RPMI8226 (cell line): ENCODE data around the gene DISC1.
"Not testable (repeated sequence)": the region's sequence is repeated elsewhere in the genome, so short reads cannot be mapped to it uniquely, and the experiment has no call there.

Experiments
- DNase-seq: peaks from one replicate; pipeline ENCODE4 v3.0.0-alpha.2; 2015

The DISC1 gene

DNA sequence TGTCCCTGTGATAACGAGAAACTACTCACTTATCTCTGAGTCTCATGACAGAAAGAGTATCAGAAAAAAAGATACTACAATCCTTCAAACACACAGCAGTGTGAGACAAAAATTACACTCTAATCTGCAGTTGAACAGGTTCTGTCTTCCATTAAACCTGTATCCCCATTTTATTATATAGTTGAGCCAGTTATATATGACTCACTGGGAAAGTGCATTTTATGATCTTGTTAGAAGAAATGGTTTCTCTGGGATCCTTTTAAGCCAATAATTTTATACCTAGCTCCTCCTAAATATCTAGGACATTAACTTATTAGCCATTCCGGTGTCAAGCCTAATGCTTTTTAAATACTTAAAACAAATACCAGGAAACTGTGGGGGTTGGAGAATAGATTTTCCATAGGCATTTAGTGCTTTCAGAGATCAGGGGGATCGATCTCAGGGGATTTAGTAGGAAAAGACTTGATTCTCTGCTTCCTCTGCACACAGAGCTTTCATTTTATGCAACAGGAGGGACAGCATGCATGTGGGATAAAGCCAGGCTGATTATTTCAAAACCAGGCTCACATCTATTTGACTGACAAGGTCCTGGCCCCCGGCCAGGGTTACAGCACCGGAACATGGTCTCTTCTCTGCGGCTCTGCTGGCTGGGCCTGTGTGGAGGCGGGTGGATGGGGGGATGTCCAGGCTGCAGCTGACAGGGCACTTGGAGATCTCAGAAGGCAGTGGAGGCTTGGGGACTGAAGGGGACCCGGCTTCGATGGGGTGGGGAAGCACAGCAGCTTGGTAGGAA is 310.6 kb downstream of the DISC1 start:
- DNase-seq = peak; percentile 15

DNA sequence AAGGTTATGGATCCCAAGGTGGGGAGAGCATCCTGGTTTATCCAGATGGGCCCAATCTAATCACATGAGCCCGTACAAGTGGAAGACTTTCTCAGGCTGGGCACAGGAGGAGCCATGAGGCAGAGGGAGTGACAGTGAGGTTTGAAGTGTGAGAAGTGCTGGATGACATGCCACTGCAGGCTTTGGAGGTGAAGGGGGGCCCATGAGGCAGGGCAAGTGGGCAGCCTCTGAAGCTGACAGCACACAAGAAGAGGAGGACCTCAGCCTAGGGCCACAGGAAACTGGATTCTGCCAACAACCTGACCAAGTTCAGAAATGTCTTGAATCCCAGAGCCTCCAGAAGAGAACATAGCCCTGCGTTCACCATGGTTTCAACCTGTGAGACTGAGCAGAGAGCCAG is 311.6 kb downstream of the DISC1 start:
- DNase-seq = no peak

DNA sequence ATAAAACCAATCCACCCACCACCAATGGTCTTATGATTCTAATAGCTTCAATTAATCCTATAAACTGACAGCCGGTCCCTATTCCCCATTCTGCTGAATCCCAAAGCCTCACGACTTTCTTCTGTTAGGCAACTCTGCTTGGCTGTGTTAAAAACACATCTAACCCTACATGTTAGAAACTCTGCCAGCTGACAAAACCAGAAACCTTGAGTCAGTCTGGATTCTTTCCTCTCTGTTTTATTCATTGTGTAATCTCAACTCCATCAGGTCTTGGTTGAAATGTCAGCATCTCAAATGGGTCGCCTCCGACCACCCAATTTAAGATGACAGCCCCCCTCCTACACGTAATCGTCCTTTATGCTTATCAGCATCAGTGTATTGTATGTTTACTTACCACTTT is 312.1 kb downstream of the DISC1 start:
- DNase-seq = no peak

DNA sequence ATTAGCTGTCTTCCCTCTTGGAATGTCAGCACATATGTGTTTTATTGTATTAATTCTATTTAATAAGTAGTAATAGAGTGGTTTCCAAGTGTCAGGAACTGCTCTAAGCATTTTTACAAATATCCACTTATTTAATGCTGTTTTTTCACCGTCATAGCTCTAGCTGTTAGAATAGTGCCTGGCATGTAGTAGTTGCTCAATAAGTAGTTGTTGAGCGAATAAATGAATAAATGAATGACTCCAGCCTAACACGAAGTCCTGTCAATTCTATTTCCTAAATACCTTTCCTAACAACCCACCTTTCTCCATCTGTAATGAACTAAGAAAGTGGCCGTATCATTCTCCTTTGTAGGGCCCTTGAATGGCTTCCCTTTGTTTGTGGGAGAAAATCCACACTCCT is 312.5 kb downstream of the DISC1 start:
- no peak for DNase-seq

DNA sequence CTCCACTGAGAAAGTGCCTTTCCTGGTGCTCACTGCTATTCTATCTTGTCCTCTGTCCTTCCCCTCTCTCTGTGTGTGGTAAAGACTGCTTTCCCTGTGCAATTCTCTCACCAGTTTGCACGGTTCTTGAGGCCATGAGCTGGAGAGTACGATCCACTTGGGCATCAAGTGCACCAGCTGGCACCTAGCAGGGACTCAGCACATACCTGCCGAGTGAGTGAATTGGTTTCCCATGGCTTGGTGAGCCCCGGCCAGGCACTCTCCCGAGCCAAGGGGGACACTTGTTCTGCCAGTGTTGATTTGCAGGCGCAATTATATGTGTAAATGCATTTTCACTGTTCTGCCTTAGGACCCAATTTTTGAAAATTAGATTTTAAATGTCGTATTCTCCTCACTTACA is 313.5 kb downstream of the DISC1 start:
- no peak for DNase-seq

DNA sequence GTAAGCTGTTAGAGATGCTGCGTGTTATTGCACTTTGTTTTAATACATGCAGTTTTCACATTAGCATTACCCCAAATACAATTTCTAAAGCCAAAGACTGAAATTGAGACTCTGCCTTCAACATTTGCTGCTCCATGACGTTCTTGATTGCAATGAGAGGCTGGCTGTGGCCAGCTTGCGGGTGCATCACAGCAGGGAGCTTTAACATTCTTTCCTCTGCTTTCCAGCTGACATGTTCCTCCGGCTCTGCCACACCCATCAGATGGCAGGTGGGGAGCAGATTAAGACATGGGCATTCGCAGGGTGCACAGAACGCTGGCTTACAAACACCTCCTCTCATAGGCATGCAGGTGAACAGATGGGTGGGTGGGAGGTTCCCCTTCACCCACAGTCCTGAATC is 314.1 kb downstream of the DISC1 start:
- no peak for DNase-seq

DNA sequence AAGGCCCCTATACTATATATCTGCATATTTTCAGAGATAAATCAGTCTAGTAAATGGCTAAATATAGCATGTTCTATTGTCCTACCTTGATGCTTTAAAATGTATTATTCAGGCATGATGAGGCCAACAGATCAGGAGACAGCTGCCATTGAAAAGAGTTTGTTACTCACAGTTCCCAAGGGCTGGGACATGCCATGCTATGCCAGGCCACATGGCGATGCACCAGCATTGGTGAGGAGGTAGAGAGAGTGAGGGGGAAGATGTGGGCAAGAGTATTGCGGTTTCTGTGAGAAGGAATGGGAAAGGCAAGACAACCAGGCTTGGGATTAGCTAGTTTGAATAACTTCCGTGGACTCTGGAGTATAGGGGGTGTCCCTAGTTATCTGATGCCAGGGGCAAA is 316.5 kb downstream of the DISC1 start:
- DNase-seq = no peak

DNA sequence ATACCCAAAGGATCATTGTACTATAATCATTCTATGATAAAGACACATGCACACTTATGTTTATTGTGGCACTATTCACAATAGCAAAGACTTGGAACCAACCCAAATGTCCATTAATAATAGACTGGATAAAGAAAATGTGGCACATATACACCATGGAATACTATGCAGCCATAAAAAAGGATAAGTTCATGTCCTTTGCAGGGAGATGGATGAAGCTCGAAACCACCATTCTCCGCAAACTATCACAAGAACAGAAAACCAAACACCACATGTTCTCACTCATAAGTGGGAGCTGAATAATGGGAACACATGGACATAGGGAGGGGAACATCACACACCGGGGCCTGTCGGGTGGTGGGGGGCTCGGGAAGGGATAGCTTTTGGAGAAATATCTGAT is 321.5 kb downstream of the DISC1 start:
- not testable (repeated sequence) for DNase-seq

DNA sequence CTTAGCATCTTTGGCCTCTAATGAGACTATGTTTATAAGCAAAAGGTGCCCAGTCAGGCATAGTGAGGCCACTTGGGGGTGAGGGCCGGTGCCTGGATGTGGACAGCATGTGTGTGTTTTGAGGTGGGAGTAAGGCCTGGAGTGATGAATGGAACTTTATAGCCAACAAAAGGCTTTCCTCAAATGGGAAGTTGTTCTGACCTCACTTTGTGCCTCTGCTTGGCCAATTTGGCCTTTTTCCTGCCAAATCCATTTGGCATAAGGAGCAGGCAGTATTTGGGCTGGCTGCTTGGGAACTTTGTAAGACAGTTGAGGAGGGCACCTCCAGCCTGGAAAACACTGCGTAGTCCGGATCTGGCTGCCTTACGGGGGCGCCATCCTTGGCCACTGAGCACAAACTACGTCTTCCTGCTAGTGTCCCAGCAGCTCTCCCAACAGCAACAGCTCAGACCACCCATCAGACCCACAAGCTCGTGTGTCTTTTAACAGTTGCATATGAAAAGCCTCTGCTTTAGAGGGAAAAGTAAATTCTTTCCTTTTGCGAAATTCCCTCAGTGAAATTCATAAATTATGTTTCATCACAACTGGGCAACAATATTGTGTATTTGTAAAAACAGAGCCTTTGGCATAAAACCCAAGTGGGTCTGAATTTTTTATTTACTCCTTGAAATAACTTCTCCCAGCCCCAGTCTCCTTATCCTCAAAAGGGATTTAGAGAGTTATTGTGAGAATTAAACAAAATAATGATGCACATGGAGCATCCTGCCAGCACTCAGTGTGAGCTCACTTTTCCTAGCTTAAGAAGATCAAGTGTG is 322.9 kb downstream of the DISC1 start:
- no peak for DNase-seq

DNA sequence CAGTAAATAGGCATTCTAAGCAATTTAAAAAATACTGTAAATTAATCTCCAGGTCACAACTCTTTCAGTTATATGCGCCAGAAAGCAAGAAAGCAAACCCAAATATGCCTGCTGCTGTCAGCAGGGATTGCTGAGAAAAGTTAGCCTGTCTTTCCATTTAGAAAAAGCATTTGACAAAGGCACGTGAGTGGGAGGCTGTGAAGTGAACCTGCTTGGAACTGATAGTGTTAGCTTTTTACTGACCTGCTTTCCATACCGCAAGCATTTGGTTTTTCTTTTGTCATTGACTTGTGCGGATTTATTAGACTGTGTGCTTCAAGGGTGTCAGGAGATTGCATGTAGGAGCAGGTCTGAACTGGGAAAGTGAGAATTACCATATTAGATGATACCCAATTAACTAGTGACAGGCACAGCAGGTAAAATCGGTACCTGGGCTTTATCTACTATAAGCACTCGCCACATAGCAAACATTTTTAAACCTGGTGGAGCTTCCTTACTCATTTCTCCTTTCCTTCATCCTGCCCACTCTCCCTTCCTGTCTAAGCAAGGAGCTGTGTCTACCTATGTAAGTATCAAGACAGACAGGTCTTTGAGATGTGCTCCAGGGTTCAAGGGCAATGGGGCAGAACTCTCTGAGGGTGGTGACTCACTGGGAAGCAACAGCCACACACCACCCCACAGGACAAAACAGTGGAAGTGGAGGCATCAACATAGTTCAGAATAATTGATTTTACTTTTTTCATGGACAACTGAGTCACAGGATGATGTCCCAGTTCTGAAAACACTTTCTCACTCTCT is 323.9 kb downstream of the DISC1 start:
- no peak for DNase-seq

DNA sequence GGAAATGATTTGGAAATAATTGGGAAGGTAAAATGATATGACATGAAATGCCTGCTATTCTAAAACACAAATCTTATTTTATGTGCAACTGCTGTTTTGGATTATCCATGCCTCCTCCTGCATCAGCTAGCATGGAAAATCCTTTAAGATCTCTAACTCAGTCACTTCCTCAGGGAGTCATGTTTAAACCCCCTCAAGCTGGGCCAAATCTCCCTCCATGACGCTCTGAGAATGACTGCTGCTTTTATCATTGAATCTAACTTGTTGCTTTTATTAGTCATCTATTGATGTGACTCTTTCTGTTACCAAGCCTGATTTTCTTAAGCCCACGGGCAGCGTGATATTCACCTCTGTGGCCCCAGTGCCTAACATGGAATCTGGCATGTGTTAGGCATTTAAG is 324.8 kb downstream of the DISC1 start:
- no peak for DNase-seq

DNA sequence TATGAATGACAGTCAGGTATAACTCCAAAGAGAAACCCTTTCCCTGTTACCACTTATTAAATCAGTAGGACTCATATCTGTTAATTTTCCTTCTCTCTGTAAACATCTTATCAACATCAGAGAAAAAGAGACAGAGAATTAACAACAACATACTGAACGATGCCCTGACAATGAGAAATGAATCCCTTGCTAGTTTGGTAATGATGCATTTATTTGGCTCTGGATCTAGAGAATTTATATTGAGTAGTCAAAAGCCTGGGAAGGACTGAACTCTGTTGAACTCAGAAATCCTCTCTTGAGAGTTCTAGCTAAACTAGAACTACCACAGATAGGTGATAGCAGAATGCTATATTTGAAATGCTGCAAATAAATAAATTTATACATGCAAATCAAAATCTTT is 325.6 kb downstream of the DISC1 start:
- no peak for DNase-seq

DNA sequence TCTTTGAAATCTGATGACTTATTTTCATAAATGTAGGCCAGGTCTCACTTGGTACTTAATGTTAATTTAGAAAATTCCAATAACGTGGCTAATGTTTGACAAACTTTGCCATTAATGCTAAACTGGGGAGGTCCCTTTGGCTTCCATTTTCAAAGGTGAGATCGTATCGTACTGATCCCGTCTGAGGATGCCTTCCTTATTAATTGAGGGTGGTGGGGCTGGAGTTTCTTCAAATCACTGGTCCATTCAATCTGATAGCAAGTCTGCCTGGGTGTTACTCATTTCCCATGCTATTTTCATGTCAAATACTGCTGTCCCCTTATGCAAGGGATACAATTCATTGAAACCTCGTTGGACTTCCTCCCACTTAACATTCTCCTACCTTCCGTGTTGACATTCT is 327.1 kb downstream of the DISC1 start:
- no peak for DNase-seq

DNA sequence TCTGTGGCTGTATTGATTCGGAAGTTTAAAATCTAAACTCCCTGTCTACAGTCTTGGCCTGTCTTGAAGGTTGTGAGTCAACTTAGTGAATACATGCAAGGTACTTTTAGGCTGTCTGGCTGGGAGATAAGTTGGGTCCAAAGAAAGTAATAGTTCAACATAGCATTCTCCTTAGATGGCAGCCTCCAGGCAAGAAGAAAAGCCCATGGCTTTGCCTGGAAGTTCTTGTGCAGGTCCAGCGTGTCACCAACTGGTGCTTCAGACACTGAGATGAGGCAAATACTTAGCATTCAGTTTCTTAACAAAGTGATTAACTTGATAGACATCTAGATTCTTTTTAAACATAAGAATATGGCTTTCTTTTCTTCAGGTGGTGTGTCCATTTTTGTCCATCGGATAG is 328.2 kb downstream of the DISC1 start:
- no peak for DNase-seq

DNA sequence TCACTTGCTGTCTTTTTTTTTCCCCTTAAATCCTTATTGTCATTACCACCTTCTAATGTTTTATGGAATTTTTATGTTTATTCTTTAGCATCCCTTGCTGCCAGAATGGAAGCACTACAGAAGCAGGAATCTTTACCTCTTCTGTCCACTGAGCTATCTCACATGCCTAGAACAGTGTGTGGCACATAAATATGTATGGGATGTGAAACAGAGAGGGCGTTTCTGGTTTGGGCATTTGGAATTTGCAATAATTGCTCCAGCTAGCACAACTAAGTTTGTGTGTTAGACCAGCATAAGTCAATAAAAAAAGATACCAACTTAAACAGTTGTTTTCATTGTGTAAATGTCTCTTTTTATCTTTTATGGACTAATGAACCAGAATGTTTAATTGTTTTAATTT is 330.8 kb downstream of the DISC1 start:
- DNase-seq = no peak

DNA sequence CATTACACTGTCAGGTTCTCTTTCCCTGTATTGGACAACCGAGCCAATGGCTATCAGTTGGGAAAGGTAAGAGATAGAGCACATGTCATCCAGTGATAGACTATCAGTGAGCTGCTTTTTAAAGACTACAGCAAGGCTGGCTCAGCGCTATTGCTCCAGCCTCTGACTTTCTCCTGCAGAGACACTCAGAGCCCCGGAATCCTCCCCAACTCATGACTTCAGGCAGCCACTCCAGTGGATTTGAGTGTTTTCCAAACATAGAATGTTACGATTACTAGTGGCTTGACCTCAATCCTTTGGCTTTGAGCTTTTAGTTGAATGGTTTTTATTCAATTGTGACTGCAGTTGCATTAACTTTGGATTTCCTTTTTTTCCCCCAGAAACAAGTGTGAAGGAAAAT is 331.9 kb downstream of the DISC1 start:
- no peak for DNase-seq

DNA sequence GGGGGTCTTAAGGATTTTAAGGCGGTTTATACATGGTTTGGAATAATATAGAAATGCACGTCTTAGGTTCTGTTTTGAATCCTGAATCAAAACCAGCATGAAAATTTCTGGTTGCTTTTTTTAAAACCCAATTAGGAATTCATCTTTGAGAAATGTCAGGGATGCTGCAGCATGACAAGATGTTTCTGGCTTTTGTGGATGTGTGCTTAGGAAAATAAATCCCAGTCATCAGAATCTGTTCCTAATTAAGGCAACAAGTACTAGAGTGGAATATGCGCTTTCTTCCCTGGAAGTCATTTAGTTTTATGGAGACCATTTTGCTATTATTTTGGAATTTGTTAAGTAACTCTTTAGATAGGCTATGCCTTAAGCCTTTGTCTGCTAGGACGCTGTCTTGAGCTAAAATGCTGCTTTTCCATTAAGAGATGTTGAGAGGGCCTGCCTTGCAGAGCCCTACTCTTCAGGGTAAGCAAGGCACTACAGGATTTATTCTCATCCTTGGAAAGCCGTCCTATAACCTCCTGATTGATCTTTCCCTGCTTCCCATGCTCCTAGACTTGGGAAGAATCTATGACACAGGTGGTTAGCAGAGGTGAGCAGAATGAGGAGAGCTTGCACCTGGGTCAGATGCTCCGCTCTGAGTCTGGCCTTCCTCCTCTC is 332.8 kb downstream of the DISC1 start:
- DNase-seq = no peak

DNA sequence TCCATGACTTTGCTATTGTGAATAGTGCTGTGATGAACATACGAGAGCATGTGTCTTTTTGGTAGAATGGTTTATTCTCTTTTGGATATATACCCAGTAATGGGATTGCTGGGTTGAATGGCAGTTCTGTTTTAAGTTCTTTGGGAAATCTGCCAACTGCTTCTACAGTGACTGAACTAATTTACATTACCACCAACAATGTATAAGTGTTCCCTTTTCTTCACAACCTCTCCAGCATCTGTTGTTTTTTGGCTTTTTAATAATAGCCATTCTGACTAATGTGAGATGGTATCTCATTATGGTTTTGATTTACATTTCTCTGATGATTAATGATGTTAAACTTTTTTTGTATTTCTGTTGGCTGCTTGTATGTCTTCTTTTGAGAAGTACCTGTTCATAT is 335.2 kb downstream of the DISC1 start:
- not testable (repeated sequence) for DNase-seq

DNA sequence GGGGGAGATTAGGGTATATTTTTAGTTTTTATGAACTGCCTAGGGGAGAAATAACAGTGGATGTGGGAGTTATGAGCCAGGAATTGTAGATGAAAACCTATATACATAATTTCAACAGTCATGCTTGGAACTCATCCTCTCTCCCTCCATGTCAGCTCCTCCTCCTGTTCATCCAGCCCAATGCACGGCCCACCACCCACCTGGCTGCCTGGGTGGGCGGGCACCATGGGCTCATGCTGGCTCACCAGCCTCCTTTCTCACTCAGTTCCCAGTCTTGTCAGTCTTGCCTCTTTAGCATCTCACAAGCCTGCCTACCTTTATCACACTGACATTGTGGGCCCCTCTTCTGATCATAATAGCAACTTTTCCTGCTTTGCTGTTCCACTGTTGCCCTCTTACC is 336.0 kb downstream of the DISC1 start:
- no peak for DNase-seq

DNA sequence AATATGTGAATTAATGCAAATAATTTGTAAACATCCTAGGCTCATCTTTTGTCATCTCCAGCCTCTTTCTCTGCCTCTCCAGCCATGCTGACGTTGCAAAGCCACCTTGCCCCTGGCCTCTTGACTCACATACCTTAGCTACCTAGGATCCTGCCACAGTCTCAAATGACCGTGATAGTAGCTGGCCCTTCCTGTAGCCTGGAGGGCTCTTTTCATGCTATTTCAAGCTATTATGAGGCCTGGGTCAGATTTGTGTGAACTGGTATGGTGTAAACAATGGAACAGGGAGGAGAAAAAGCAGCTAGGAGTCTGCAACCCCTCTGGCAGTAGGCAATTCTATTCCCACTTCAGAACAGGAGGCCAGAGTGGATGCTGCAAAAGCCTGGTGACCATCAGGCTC is 337.7 kb downstream of the DISC1 start:
- no peak for DNase-seq

DNA sequence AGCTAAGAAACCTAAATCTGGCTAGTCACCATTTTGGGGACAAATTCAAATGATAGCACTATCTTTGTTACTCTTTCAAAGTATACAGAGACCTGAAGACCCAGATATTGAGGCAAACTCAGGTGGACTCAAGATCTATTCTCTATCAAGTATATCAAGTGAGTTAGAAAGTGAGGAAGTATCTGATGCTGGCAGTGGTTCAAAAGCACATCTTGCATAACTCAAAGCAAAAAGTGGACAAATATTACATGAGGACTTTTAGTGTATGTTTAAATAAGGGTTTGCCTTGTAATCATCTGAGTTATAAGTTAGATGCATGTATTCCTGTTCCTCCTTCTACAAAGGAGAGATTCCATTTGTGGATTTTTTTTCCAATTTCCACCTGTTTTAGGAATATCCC is 338.4 kb downstream of the DISC1 start:
- no peak for DNase-seq

DNA sequence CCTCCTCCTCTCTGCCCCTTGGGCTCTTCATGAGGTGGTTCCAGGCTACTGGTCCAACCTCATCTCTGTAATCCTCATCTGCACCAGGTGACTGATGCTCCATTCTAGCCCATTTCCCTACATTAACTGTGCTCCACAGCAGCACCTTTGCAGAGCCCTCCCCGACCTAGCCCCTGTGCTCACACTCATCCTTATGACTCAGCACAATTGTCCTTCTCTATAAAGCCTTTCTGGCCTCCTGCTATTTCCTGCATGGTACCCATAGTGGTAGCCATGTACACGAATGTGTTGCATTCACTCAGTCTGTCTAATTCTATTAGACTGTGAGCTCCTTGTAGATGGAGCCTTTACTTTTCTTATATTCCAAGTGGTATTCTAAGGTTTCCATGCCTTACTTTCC is 339.0 kb downstream of the DISC1 start:
- no peak for DNase-seq

DNA sequence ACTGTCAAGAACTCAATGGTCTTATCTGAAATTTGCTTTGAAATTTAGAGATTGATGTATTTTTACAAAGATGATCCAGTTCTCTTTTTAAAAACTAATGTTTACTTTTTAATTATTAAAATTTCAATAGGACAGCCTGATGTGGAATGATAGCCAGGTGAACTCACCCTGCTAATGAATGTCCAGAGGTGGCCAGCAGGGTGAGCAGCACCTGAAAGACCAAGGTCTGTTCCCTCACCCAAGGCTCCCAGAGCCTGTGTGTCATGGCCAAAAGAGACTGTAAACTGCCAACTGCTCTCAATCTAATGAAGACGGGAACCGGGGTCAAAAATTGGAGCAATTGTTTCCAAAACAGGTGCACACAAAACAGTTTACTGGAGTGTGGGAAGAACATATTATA is 340.4 kb downstream of the DISC1 start:
- DNase-seq = no peak
